IPS-18a (cell line): ENCODE measurements around the gene CCDC177.

Source experiments
- H3K27ac ChIP-seq: one replicate; pipeline ENCODE4 v1.5.1; 2013; ENCODE audit warnings: low read length
- H3K27me3 ChIP-seq: one replicate; pipeline ENCODE4 v1.6.1; 2013; ENCODE audit warnings: mild to moderate bottlenecking, low read length; ENCODE audit not compliant: control insufficient read depth, insufficient read depth
- H3K36me3 ChIP-seq: one replicate; pipeline ENCODE4 v1.6.1; 2013; ENCODE audit warnings: low read depth, low read length; ENCODE audit not compliant: control insufficient read depth
- H3K4me1 ChIP-seq: one replicate; pipeline ENCODE4 v1.6.1; 2013; ENCODE audit warnings: low read depth, low read length; ENCODE audit not compliant: control insufficient read depth
- H3K4me3 ChIP-seq: one replicate; pipeline ENCODE4 v1.5.1; 2013; ENCODE audit warnings: low read length
- H3K9ac ChIP-seq: one replicate; pipeline ENCODE4 v1.6.1; 2013; ENCODE audit warnings: mild to moderate bottlenecking, low read length, moderate library complexity
- H3K9me3 ChIP-seq: one replicate; pipeline ENCODE4 v1.6.1; 2013; ENCODE audit warnings: low read depth, low read length; ENCODE audit not compliant: control insufficient read depth

Gene CCDC177

DNA sequence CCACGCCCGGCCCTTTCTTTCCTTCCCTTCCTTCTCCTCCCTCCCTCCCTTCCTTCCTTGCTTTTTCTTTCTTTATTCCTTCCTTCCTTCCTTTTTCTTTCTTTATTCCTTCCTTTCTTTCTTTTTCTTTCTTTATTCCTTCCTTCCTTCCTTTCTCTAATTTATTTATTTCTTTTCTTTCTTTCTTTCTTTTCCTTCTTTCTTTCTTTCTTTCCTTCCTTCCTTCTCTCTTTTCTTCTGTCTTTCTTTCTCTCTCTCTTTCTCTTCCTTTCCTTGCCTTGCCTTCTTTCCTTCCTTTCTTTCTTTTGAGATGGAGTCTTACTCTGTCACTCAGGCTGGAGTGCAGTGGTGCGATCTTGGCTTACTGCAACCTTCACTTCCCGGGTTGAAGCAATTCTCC lies 15.9 kb downstream of the CCDC177 start:
- no peak overlapping the region for H3K27ac ChIP-seq
- no peaks in the 10 kb centered on the region for H3K9me3 ChIP-seq
- H3K4me1 ChIP-seq = peaks cover 7% of the 10 kb centered on the region
- no peak overlapping the region for H3K4me3 ChIP-seq
- H3K9ac ChIP-seq = no peak overlapping the region
- no peaks in the 10 kb centered on the region for H3K36me3 ChIP-seq
- H3K27me3 ChIP-seq = no peaks in the 10 kb centered on the region

DNA sequence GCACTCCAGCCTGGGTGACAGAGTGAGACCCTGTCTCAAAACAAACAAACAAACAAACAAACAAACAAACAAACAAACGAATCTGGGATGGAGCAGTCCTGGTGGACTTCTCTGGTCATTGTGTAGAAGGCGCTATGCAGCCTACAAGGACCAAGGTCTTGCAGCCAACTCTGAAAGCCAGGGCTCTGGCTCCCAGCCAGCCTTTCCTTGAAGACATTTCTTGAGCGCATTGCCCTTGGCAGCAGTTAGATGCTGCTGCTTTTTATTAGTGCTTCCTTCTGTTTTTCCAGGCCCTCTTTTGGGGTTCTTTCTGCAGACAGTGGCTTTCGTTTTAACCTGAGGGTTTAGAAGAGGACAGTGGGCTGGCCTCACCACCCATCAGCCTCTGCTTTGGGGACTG lies 20.2 kb downstream of the CCDC177 start:
- Histone ChIP-seq H3K36me3 (no peaks in the 10 kb centered on the region), H3K27me3 (no peaks in the 10 kb centered on the region), H3K9me3 (no peaks in the 10 kb centered on the region), H3K4me3 (no peak overlapping the region), H3K4me1 (no peaks in the 10 kb centered on the region), H3K9ac (no peak overlapping the region), H3K27ac (no peak overlapping the region)

DNA sequence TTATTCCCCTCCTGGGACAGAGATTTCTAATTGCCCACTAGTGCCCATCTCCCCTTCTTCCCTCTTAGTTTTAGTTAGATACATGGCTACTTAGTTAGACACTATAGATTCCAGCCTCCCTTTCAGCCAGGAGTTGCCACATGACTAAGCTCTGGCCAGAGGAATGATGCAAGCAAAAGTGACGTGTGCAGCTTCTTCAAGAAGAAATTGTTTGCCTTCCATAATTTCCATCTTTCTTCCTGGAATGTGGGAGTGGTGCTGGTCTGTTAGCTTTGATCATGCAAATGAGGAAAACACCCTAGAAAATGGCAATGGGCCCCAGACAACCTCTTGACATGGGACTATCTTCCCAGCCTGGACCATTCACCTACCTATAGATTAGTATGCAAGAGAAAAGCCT lies 21.4 kb downstream of the CCDC177 start:
- no peak overlapping the region for H3K9ac ChIP-seq
- H3K4me1 ChIP-seq = no peaks in the 10 kb centered on the region
- H3K27me3 ChIP-seq = no peaks in the 10 kb centered on the region
- H3K9me3 ChIP-seq = no peaks in the 10 kb centered on the region
- no peaks in the 10 kb centered on the region for H3K36me3 ChIP-seq
- H3K4me3 ChIP-seq = no peak overlapping the region
- no peak overlapping the region for H3K27ac ChIP-seq

DNA sequence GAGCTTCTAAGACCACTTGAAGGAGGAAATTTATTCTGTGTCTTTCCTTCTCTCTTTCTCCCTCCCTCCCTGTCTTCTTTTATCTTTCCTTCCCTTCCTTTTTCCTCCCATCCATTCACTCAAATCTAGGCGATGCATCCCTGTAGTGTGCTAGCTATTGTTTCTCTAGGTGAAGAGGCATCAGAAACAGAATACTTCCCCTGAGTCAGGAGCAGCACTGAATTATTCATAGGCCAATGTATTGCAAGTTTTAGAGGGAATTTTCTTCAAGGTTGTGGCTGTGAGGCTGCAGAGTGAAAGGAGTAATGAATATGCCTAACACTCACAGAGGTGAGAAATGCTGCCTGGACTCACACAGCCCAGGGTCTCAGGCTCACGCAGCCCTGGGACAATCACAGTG lies 23.2 kb downstream of the CCDC177 start:
- no peaks in the 10 kb centered on the region for H3K4me1 ChIP-seq
- H3K27ac ChIP-seq = no peak overlapping the region
- H3K4me3 ChIP-seq = no peak overlapping the region
- H3K36me3 ChIP-seq = no peaks in the 10 kb centered on the region
- H3K9ac ChIP-seq = no peak overlapping the region
- peaks cover 7% of the 10 kb centered on the region for H3K27me3 ChIP-seq
- H3K9me3 ChIP-seq = no peaks in the 10 kb centered on the region

DNA sequence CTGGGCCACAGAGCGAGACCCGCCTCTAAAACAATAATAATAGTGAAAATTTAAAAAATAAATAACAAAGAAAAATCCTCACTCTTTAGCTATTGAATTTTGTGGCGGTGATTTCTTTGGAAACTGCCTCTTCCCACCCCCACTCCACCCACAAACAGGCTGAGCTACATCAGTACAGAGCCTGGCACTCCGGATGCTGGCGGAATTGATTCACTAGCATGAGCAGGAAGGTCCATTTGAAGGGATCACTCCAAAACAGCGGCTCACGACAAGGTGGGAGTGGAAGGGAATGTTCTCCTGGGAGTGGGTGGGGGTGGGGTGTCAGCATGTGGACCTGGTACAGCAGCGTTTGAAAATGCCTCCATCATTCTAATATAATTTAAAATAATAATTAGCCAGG lies 26.1 kb downstream of the CCDC177 start:
- H3K36me3 ChIP-seq = no peaks in the 10 kb centered on the region
- peaks cover 10% of the 10 kb centered on the region for H3K27me3 ChIP-seq
- no peaks in the 10 kb centered on the region for H3K4me1 ChIP-seq
- no peak overlapping the region for H3K4me3 ChIP-seq
- no peaks in the 10 kb centered on the region for H3K9me3 ChIP-seq
- H3K9ac ChIP-seq = no peak overlapping the region
- H3K27ac ChIP-seq = no peak overlapping the region

DNA sequence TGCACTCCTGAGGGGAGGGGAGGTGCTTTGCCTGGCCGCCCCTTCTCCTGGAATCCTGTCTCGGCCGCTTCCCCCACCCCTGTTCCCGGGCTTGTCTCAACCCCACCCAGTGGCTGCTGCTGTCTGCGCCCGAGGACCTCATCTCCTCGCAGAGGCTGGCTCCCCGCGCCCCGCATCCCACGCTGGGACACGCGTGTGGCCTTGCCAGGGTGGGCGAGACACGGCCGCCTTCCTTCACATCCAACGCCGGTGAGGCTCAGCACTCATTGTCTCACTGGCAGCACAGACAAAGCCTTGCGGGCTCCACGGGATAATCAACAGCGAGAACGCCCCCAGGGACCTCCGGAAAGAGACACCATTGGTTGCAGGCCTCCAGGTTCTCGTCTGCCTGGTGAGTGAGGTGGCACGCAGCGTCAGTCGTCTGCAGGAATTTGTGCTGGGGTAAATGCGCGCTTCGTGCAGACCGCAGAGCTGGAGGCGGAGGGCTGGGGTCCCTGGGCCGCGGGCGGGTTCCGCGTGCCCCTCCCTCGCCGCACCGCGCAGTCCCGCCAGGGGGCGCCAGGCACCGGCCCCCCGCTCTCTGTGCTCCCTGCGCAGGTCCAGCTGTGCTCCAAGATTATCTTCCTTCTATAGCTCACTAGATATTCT lies 26.8 kb downstream of the CCDC177 start:
- Histone ChIP-seq H3K9ac (peak overlapping the region; percentile 67), H3K27me3 (peaks cover 10% of the 10 kb centered on the region), H3K36me3 (no peaks in the 10 kb centered on the region), H3K27ac (no peak overlapping the region), H3K4me3 (peak overlapping the region; percentile 62), H3K9me3 (no peaks in the 10 kb centered on the region), H3K4me1 (no peaks in the 10 kb centered on the region)

DNA sequence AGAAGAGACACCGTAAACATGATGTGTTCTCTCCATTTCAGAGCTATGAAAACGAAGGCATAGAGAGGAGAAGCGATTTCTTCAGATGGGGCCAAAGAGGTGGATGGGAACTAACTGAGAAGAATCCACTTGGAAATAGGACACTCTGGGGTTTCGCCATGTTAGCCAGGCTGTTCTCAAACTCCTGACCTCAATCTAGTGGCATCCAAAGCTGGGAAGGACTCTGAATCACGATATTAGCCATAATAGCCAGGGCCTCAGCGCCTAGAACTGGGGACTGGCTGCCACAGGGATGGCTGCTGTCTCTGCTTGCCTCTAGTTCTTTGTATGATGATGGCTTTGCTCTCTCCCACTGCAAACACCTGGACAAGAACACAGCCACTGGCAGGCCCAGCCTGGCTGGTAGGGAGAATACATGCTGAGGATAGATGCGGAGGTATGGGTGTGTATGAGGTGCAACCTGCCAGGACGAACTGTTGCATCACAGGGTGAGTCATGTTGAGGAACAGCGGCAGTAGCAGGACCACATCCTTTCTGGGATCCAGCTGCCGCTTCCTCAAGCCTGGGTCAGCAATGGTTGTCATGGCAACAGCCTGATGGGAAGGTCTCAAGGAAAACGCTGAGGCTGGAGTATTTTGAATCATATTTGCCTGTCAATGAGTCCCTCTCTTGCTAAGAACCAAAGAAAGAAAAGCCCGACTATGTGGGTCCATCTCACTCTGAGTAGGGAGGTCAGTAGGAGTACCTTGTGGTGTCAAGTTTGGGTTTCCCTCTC lies 31.1 kb downstream of the CCDC177 start:
- H3K4me3 ChIP-seq = no peak overlapping the region
- H3K27ac ChIP-seq = no peak overlapping the region
- H3K27me3 ChIP-seq = peaks cover 10% of the 10 kb centered on the region
- no peaks in the 10 kb centered on the region for H3K36me3 ChIP-seq
- no peaks in the 10 kb centered on the region for H3K9me3 ChIP-seq
- no peaks in the 10 kb centered on the region for H3K4me1 ChIP-seq
- H3K9ac ChIP-seq = no peak overlapping the region

DNA sequence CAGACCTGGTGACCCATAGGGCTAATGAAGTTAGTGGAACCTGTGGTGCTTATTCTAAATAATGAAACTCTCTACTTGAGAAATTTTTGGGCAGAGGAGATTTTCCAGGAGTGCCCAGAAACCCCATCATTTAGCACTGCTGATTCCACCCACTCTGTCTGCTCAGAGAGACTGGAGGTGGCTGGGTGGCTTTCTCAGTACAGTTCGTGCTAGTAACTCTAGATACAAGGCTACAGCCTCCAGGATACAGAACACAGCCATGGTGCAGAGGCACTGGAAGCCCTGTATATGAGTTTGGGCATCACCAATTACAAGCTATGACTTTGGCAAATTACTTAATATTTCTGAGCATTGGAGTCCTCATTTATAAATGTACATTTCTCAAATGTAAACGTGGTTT lies 32.4 kb downstream of the CCDC177 start:
- no peaks in the 10 kb centered on the region for H3K36me3 ChIP-seq
- H3K4me1 ChIP-seq = no peaks in the 10 kb centered on the region
- no peak overlapping the region for H3K27ac ChIP-seq
- no peak overlapping the region for H3K9ac ChIP-seq
- peaks cover 10% of the 10 kb centered on the region for H3K27me3 ChIP-seq
- H3K9me3 ChIP-seq = no peaks in the 10 kb centered on the region
- H3K4me3 ChIP-seq = no peak overlapping the region

DNA sequence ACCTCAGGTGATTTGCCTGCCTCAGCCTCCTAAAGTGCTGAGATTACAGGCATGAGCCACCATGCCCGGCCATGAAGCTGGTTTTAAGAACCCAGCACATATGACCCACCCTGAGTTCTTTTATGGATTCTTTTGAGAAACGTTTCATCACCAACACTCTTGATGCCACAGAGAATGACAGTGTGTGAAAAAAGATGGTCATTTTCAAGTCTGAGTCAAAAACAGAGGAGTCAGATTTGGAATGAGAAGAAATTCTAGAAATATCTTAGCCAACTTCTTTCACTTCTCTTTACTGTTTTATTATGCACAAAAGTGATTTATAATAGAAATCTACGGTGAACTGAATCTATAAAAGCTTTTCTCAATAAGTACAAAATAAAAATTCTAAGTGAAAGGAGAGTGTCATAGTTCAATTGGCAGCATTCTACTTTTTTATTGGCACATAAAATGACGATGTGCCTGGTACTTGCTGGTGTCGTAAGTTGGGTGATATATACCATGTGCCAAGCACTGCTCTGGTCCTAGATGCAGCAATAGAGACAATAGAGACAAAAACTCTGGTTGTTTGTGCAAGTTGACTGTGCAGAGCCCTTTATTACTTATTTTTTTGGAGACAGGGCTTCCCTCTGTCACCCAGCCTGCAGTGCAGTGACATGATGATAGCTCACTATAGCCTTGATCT lies 33.9 kb downstream of the CCDC177 start:
- Histone ChIP-seq H3K27me3 (no peaks in the 10 kb centered on the region), H3K9me3 (no peaks in the 10 kb centered on the region), H3K4me3 (no peak overlapping the region), H3K36me3 (no peaks in the 10 kb centered on the region), H3K27ac (no peak overlapping the region), H3K9ac (no peak overlapping the region), H3K4me1 (no peaks in the 10 kb centered on the region)

DNA sequence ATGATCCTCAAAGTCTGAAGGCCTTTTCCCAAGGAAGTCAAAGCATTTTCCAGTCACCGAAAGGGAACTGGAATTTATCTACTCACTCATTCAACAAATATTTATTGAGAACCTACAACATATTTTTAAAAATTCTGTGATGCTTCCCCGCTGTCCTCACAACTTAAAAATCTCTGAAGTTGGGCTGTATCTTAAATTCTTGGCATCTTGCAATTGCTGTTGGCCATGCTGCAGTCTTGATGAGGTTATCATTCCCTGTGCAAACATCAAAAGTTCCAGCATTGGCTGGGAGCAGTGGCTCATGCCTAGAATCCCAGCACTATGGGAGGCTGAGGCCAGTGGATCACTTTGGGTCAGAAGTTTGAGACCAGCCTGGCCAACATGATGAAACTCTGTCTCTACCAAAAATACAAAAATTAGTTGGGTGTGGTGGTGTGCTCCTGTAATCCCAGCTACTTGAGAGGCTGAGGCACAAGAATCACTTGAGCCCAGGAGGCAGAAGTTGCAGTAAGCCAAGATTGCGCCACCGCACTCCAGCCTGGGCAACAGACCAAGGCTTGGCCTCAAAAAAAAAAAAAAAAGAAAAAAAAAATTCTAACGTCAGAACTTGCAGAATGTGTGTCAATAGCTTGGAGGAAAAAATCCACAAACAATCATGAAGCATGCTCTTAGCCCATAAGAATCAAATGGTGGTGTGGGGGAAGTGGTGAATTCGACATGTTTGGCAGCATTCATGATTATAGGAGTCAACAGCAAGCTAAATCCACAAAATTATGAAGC lies 34.9 kb downstream of the CCDC177 start:
- H3K4me3 ChIP-seq = no peak overlapping the region
- H3K27ac ChIP-seq = no peak overlapping the region
- H3K27me3 ChIP-seq = no peaks in the 10 kb centered on the region

DNA sequence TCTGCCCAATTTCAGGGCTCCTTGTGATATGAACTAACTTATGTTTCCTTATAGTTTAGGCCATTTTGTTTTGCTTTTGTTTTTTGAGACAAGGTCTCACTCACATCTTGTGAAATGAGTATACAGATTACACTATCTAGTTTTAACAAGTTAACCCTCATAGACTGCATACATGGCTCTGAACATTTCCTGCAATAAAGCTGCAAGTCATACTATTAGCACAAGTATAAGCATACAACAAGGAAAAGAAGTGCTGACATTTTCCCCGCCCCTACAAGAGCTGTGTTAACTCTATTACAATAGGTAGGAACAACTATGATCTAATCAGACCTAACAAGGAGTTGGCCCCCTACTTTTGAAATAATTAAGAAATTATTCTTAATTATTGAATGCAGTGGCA lies 35.9 kb downstream of the CCDC177 start:
- Histone ChIP-seq H3K27ac (no peak overlapping the region), H3K27me3 (no peaks in the 10 kb centered on the region), H3K9ac (no peak overlapping the region), H3K4me1 (no peaks in the 10 kb centered on the region), H3K36me3 (no peaks in the 10 kb centered on the region), H3K4me3 (no peak overlapping the region), H3K9me3 (no peaks in the 10 kb centered on the region)

More for the DNA sequence above, 34.9 kb downstream of the CCDC177 start:
- H3K9ac ChIP-seq = no peak overlapping the region
- no peaks in the 10 kb centered on the region for H3K9me3 ChIP-seq
- no peaks in the 10 kb centered on the region for H3K36me3 ChIP-seq
- no peaks in the 10 kb centered on the region for H3K4me1 ChIP-seq
